GM18873 (cell line): ENCODE data around the gene SMARCA2.

Experiments used
- ATAC-seq: cut with Tn5 transposase; IDR thresholded peaks from one replicate; pipeline ENCODE4 v1.9.1; 2021; ENCODE audit warnings: mild to moderate bottlenecking, moderate library complexity, moderate number of reproducible peaks; ENCODE audit not compliant: unreplicated experiment, low FRiP score

Gene SMARCA2

DNA sequence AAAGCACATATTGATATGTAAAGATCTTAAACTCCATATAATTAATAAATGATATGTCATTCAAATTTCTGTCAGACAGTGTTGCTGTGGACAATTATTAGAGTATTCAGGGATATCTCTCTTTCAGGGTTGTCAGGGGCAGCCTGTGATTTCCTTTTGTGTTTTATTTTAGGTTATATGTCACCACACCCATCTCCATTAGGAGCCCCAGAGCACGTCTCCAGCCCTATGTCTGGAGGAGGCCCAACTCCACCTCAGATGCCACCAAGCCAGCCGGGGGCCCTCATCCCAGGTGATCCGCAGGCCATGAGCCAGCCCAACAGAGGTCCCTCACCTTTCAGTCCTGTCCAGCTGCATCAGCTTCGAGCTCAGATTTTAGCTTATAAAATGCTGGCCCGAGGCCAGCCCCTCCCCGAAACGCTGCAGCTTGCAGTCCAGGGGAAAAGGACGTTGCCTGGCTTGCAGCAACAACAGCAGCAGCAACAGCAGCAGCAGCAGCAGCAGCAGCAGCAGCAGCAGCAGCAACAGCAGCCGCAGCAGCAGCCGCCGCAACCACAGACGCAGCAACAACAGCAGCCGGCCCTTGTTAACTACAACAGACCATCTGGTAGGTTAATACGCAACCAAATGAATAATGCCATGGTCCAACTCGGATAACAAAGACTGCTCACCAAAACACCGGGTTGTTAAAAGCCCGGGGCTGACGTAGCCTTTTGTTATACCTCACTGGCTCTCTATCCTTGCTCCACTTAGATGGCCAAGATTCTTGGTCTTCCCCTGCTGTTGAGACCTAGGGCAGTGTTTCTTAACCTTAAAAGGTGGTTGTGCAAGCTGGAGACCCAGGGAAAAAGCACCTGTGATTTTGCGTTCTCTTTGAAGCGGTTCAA lies 24.4 kb downstream of the SMARCA2 start:
- no peak for ATAC-seq

DNA sequence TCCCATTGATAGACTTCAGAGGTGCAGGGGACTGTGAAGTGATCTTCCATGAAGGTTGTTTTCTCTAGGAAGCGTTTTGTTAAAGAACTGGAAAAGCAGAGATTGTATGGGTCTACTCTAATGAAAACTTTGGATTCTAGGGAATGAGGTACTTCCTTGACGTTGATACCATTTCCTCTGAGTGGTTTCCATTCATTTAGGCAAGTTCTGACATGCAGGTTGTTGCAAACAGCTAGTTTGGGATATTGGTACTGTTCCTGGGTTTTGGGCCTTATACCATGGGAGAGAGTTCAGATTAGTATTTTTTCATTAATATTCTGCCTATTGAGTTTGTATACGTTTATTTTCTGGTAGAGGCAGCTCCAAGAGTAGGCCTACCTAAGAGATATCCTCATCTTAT lies 25.7 kb downstream of the SMARCA2 start:
- no peak for ATAC-seq

DNA sequence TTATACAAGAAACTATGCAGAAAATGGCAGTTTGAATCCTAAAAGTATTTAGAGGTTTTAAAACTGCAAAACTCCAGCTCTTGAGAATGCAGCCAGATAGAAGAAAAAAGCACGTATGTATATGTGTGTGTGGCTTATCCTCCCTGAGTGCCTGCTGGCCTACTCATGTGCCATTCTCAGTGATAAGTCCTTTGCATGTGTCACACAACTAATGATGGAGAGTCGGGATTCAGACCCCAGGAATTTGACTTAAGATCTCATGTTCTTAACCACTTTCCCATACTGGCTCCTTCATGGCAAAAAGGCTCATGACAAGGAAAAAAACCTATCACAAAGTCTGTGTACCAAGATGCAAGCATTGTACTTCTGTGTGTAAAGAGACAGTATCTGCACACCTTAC lies 26.6 kb downstream of the SMARCA2 start:
- no peak for ATAC-seq

GRCh38 chr9:2043243-2043642 lies 28.1 kb downstream of the SMARCA2 start:
- ATAC-seq = no peak

GRCh38 chr9:2043881-2044462 lies 28.8 kb downstream of the SMARCA2 start:
- ATAC-seq = no peak

- ATAC-seq = no peak
Measured at GRCh38 chr9:2047144-2047671, 32.1 kb downstream of the SMARCA2 start.

GRCh38 chr9:2047916-2048315 lies 32.8 kb downstream of the SMARCA2 start:
- ATAC-seq = no peak

- ATAC-seq = no peak
Measured at GRCh38 chr9:2050236-2050635, 35.1 kb downstream of the SMARCA2 start.

- ATAC-seq = peak; percentile 92
Measured at GRCh38 chr9:2053883-2054845, 39.0 kb downstream of the SMARCA2 start.

DNA sequence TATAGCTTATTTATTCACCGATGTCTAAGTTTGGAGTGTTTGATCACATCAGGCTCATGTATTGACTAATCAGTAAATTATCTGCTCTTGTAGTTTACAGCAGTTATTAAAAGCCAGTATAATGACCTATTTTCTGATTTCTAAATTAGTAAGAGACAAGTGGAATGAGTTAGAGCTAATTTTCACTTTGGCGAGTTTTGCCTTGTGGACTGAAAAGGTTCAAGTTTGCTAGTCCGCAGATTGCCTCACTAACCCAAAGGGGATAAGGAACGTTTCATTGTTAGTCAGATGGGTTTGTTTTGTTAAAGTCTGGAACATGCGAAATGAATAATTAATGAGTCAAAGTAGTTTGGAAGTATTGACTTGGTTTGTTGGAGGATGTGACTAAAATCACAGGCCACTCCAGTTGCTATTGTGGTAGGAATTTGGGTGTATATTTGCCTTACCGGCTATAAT lies 40.1 kb downstream of the SMARCA2 start:
- peak; percentile 45 for ATAC-seq

DNA sequence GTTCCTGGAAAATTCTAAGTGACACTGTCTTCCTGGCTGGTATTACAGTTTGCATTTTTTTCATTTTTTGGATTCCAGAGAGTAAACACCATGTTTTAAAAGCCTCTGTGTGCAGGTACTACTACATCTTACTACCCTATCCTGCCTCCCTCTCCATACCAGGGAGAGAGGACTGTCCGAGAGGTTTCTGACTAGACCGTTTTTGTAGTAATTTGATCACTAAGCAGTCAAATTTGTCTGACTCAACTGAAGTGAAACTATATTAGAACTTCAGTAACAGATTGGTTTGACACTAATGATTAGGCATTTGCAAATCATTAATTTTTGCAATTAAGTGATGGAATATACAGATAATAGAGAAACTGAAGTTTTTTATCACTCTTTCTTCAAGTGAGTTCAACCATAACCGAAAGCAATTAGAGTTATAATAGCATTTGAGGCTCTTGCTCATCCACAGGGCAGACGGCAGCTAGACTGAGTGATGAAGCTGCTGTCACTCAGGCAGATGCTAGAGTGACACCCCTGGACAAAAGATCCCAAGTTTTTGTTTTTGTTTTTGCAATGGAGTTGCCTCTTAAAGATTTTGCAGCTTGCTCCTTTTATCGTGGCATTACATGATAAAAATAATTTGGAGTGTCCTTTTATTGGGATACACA lies 44.3 kb downstream of the SMARCA2 start:
- ATAC-seq = no peak

GRCh38 chr9:2060424-2060823 lies 45.3 kb downstream of the SMARCA2 start:
- no peak for ATAC-seq

DNA sequence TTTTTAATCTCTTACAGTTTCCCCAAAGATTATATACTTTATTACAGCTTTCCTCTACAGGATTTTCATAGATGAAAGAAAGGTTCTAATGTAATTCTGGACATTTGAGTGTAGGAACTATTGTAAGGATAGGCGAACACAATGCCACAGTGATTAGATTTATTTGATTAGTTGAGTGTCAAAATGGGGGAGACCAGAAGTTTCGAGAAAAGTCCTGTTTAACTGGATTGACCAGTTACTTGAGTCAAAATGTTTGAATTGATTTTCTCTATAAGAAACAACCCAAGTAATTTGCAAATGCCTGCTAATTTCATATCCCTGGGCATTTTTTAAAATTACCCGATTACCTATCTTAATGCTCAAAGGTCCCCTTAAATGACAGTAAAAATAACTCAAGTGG lies 50.6 kb downstream of the SMARCA2 start:
- no peak for ATAC-seq

GRCh38 chr9:2066312-2067273 lies 51.4 kb downstream of the SMARCA2 start:
- ATAC-seq = no peak

DNA sequence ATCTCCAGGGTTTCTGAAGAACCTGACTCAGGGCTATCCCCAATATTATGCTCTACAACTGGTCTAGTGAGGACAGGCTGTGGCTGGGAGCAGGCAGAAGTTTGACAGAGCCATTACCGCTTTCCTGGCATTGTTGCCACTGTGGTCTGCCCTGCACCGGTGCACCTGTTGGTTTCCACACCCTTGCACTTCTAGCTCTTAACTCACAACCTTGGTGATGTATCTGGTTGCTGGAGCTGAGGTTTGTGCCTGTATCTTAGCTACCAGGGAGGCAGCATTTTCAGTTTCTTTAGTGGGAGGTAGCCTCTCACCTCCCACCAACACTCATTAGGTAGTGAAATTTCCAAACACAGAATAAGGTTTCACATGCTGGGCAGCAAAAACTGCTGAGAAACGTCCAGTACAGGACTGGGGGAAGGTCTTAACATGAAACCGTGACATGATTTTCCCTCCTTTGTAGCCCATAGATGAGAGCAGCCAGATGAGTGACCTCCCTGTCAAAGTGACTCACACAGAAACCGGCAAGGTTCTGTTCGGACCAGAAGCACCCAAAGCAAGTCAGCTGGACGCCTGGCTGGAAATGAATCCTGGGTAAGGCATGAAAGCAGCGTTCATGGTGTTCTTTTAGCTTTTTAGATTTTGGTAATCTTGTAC lies 57.7 kb downstream of the SMARCA2 start:
- no peak for ATAC-seq

DNA sequence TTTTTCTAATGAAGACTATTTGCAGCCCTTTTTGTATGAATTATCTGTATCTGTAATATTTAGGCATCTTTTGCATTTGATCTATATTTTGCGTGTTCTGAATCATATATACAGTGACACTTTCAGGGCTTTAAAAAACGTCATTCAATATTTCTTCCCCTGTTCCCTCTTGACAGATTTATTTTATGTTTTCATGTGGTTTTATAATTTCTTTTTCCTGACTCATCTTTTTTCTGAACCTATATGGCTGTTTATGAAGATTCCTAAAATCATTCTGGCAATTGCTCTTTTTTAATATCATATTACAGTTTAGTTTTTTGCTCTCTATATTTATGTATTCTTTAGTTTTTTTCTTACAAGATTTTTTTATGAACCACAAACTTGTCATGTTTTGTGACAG lies 67.6 kb downstream of the SMARCA2 start:
- no peak for ATAC-seq

- no peak for ATAC-seq
Measured at GRCh38 chr9:2083479-2083878, 68.3 kb downstream of the SMARCA2 start.

GRCh38 chr9:2085716-2086115 lies 70.6 kb downstream of the SMARCA2 start:
- no peak for ATAC-seq
